ENCODE data around the gene SRD5A1.
"Not testable (repeated sequence)": the region's sequence is repeated elsewhere in the genome, so short reads cannot be mapped to it uniquely, and the experiment has no call there.

The SRD5A1 gene

DNA sequence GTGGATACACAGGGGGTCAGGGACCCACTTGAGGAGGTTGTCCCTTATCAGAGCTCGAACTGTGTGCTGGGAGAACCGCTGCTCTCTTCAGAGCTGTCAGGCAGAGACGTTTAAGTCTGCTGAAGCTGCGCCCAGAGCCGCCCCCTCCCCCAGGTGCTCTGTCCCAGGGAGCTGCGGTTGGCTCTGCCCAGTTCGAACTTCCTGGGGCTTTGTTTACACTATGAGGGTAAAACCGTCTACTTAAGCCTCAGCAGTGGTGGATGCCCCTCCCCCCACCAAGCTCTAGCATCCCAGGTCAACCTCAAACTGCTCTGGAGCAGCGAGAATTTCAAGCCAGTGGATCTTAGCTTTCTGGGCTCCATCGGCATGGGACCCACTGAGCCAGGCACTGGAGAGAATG lies 15.9 kb downstream of the SRD5A1 start:
- DNase-seq, result no peak

DNA sequence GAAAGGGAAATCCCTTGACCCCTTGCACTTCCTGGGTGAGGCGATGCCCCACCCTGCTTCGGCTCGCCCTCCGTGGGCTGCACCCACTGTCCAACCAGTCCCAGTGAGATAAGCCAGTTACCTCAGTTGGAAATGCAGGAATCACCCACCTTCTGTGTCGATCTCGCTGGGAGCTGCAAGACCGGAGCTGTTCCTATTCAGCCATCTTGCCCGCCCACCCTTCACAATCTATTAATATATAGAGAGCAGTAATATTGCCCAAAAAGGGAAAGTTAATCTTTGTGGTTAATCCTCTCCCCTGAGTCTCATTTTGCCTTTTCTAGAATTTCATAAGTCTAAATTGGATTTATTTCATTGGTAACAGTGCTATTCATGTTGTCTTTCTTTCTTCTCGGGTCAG lies 16.4 kb downstream of the SRD5A1 start:
- DNase-seq, result no peak

DNA sequence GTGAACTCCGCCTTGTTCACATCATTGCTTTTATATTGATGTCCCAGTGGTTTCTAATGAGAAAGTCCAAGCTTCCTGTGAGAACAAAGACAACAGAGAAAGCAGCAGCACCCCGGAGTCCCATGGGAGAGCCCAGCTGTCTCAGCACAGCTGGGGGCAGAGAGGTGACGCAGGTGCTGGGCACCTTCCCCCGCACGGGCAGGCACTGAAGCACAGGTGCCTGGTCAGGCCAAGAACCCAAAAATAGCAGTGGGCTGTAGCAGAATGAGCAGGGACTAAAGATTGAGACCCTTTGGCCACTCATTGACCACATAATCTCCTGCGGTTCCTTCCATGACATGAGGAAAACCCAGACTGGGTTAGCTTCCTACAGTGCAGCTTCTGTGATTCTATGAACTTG lies 18.8 kb downstream of the SRD5A1 start:
- DNase-seq, result no peak

DNA sequence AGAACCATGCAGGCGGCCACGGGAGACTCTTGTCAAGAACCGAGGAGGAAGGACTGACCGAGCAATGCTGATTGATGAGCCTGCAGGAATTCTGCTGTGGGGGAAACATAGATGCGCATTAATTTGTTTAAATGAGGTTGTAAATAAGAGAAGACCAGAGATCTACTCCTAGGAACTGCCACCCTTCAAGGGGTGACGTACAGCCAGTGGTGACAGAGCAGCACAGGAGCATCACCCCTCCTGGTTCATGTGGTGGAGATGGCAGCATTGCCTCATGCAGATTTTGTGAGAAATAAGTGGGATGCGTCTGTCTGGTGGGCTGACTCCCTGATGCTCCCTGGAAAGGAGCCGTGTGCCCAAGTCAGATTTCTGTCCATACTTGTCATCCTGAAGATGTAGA lies 22.2 kb downstream of the SRD5A1 start:
- DNase-seq, result no peak

DNA sequence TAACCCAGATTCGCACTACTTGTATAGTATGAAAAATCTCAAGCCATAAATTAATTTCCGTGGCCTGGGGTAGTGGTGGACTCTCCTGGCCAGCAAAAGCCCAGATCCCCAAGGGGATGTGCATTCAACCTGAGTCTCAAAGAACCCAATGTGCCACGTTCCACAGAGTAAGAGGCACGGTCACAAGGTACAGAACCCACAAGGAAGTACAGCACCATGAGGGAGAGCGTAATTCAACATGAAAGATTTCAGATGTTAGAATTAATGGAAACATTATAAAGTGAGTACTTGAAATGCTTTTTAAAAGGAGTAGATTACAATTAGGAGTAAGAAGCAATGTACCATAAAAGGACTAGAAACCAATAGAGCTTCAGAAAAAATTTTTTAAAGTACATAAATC lies 23.4 kb downstream of the SRD5A1 start:
- no peak for DNase-seq

DNA sequence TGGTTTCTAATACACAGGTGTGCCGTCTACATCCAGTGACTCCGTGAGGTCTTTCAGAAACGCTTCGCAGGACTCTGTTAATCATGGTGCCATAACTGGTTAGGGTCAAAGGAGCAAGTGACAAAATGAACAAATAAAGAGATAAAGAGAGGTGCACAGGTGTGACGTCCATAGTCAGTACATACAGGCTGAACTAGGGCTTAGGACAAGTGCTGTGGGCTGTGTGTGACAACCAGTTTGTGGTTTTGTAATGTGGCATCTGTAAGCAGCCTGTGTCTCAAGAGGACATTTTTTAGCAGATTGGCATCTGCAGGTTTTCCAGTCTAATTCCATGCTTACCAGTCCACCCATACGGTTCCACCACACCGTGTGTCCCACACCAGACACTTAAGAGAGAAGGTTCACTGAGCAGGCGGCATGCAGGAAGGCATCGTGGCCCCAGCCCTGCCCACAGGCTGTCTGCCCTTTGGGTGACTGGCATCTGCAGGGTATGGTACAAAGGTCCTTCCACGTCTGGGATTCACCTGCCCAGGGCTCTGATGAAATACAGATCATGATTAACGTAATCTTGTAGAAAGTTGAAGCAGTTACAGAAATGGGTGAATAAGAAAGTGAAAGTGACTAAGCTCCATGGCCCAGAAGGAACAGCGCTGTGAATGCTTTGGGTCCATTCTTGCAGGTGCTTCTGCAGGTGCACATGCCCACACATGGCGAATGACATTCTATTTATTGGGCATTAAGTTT lies 26.9 kb downstream of the SRD5A1 start:
- DNase-seq, result no peak

DNA sequence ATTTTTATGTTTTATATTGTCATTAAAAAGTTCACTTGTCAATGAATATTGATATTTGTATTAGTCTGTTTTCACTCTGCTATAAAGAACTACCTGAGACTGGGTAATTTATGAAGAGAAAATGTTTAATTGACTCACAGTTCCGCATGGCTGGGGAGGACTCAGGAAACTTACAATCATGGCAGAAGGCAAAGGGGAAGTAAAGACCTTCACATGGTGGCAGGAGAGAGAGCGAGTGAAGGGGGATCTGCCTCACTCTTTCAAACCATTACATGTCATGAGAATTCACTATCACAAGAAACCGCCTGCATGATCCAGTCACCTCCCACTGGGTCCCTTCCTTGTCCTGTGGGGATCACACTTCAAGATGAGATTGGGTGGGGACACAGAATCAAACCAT lies 27.4 kb downstream of the SRD5A1 start:
- DNase-seq, result no peak

DNA sequence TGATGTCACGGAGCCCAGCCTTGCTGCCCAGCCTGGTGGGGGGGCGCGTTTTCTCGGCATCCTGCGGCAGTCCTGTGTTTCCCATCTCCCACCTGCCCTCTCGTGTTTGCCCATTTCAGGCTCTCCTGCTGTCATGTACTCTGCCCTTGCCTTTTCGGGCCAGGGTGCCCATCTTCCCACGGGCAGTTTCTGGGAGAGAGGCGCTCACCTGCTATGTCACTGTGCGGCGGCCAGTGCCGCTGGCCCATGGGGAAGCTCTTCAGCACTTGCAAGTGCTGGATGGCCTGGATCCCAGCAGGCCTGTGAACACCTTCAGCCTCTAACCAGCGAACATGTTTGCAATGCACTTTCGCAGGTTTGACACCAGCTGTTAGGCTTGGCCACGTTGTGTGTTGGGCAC lies 33.5 kb downstream of the SRD5A1 start:
- DNase-seq, result no peak

DNA sequence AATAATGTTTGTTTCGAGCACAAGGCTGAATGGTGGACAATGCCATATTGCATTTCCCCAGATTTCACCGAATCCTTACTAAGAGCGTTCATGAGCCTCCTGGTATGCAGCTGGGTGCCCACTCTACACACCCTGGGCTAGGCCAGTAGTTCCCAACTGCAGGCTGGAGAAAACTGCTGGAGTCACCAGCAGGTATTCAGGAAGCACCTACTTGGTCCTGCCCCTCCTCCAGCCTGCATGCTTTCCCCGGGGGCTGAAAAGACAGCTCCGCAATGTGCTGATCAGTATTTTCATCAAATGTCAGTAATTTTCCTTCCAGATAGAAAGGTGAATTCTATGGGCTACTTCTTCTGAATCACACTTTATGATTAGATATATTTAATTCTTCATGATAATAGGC lies 34.4 kb downstream of the SRD5A1 start:
- no peak for DNase-seq

DNA sequence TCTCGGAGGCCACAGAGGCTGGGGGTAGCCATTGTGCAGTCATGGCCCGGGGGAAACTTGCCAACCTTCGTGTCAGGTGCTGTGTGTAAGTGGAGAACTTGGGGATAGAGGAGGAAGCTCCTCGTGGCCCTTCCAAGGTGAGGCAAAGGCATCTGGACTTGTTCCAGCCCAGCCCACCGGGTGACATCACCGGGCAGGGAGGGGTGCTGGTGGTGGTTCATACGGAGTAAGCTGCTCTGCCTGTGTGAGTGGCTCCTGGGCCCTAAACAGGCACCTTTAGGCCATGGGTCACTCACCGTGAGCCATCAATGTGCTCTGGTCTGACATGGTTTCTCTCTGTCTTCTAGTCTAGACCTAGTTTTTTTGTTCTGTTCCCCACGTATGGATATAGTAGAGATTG lies 35.5 kb downstream of the SRD5A1 start:
- DNase-seq, result not testable (repeated sequence)

DNA sequence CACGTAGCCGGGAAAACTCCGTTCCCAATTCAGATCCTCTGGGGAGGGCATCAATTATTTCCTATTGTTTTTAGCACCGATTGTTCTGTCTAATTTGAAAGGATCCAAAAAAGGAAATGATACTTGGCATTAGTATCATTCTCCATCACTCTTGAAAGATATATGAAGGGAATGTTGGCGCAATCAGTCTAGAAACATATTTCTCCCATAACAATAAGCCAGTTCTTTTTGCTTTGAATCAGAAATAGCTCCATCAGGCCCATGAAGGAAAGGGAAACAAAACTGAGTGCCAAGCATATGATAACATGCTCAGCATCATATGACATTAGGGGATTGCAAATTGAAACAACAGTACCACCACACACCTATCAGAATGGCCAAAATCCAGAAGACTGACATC lies 39.8 kb downstream of the SRD5A1 start:
- DNase-seq, result no peak

DNA sequence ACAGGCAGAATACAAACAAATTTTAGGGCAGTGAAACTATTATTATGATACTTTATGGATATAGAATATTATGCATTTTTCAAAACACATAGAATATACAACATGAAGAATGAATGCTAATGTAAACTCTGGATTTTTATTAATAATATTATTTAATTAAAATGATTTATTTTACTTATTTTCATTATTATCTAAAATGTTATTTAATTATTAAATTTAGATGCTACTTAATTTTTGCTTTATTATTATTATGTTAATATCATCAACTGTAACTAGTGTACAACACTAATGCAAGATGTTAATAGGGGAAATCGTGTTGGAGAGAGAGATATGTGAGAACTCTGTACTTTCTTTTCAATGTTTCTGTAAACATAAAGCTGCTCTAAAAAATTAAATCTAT lies 40.7 kb downstream of the SRD5A1 start:
- no peak for DNase-seq

DNA sequence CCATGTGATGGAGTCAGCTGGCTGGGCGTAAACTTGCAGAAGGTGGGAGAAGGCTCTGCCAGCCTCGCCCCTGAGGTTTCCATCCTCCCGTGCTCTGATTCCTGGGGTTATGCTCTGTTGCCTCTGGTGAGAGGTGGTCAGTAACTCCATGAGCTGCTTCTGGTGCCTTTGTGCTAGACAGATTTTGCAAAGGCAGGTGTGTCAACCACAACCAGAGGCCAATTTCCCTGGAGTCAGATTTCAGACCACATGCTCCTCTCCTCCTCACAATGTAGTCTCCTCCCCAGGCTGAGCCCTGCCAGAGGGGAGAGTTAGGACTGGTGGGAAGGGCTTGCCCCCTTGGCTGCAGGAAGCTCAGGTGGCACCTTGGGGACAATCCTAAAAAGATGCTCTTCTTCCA lies 41.2 kb downstream of the SRD5A1 start:
- DNase-seq, result no peak

DNA sequence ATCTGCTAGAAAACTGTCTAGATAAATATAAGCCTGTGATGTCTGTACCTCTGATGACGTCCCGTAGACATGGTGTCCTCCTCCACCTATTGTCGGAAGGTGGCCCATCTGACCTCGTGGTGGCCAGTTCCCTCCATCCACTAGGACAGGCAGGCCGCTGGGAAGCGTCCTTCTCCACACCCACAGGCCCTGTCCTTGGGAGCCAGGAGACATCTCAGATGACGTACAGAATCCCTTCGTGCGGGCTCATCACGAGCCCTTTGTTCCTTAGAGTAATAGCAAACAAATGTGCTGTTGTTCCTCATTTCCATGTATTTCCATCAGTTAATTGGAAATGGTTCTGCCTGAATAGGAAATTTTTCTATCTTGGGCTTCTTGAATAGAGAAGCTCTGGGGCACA lies 41.6 kb downstream of the SRD5A1 start:
- no peak for DNase-seq

DNA sequence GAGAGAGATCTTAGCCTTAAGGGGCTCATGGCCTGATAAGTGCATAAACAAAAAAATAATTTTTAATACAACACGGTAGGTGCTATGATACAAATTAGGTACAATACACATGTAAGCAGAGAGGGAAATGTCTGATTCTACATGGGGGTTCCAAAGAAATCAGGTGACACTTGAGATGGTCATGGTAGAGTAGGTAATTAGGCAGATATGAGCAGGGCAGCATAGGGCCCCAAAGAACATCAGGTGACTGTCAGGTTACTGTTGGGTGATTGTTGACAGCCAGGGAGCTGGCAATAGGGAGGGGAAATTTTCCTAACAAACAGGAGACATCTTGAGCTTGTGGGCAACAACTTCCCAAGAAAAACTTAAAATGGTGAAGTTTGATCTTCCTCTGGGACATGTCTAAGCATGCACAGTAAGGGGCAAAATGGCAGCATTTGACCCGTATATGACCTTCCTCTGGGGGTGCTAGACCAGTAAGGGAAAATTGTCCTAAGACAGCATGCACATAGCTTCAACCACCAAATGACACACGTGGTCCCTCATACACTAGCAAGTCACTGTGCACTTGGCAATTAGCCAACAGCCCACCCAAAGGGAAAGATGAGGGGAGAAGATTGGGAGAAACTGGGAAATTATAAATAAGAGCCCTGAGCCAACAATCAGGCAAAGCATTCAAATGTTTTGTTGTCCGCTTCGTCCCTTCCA lies 42.7 kb downstream of the SRD5A1 start:
- no peak for DNase-seq

DNA sequence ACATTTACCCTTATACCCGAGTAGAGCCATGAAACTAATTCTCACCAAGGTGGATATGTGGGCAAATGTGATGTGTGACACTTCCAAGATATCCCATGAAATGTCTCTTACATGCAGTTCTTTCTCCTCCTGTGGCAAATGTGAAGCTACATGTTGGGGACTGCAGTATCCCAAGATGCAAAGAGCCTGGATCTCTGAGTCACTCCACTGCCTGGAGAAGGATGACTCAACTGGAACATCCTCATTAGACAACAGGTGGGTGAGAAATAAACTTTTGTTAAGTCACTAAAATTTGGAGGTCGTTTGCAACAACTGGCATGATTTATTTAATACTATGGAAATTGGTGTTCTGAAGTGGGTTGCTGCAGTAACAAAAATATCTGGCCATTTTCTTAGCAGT lies 43.5 kb downstream of the SRD5A1 start:
- no peak for DNase-seq

DNA sequence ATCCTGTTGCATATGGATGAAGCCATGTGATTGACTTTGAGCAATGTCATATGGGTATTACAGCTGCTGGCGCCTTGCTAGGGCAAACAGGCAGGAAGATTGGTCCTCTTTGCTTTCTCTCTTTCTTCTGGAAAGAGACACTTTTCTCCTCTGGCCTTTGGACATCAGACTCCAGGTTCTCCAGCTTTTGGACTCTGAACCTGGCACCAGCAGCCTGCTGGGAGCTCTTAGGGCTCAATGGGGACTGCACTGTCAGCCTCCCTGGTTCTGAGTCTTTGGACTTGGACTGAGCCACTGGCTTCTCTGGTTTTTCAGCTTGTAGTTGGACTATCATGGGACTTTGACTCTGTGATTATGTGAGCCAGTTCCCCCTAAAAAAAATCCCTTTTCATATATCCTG lies 45.1 kb downstream of the SRD5A1 start:
- DNase-seq, result no peak

DNA sequence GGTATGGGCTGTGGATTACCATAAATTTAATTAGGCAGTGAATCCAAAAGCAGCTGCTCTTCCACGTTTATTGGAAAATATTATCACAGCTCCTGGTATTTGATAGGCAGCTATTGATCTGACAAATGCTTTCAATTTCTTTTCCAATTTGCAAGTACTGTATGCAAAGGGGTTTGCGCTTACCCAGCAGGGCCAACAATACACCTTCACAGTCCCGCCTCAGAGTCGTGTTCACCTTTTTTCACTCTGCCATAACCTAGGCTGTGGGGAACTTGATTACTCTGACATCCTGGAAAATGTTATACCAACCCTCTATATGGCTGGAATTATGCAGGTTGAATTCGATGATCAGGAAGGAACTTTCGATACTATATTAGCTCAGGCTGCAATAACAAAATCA lies 47.7 kb downstream of the SRD5A1 start:
- DNase-seq, result no peak

DNA sequence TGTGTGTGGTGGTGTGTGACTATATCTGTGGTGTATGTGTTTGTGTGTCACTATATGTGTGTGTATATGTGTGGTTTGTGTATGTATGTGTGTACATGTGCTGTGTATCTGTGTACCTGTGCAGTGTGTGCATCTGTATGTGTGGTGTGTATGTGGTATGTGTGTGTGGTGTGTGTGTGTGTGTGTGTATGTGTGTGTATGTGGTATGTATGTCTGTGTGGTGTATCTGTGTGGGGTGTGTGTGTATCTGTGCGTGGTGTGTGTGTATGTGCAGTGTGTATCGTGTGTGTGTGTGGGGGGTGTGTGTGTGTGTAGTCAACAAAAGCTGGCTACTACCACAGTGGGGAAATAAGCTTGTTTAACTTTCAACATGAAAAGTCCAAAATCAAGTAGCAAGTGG lies 48.4 kb downstream of the SRD5A1 start:
- DNase-seq, result no peak

DNA sequence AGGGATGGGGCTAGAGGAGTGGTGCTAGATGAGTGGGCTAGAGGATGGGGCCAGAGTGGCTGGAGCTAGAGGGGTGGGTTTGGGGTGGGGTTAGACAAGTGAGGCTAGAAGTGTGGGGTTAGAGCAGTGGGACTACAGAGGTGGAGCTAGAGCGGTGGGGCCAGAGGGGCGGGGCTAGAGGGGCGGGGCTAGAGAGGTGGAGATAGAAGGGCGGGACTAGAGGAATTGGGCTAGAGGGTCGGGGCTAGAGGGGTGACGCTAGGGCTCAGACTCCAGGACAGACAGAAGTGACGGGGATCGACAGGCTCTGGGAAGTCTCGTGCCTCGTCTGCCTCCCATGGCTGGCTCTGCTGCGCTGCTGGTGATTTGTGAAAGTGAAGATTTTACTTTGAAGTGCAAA lies 49.0 kb downstream of the SRD5A1 start:
- no peak for DNase-seq

DNA sequence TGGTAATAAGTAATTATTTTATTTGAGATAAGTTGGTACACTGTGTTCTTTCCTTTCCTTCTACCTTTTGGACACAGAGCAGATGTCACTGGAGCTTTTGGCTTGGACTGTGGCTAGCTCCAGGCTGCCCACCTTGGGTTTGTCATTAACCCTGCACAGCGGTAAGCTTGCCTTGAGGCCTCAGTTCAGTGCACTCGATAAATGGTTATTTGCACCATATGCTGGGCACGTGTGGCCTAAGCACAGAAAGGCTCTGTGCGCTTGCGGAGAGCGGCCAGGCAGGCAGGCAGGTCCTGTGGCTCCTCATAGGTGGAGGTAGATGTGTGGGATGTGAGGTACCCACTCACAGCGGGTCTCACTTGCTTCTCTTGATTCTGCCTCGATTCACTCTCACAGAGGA lies 50.0 kb downstream of the SRD5A1 start:
- no peak for DNase-seq

DNA sequence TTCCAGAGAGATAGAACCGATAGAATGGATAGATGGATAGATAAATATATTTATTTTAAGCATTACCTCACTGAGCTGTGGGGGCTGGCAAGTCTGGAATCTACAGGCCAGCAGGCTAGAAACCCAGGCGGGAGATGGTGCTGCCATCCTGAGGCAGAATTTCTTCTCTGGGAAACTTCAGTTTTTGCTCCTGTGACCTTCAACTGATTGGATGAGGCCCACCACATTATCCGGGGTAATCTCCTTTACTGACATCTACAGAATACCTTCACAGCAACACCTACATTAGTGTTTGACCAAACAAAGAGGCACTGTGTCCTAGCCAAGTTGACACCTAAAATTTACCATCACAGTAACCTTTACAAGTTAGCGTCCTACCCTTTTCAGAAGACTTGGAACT lies 50.8 kb downstream of the SRD5A1 start:
- DNase-seq, result no peak

DNA sequence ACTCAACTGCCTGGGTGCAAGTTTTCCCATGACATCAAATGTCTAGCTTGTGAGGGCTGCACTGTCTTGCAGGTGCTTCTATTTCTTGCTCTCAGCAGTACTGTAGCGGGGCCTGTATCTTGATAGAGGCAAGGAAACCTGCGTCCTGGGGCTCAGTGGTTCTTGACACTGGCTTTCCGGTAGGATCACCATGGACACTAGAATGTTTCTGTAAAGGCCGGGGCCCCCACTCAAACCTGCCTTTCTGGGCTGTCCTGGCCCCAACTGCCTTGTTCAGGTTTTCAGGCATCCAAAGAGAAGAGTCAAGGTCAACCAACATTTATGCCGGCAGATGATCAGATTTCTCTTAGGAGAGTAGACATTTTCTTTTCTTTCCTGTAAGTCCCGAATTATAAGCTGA lies 53.3 kb downstream of the SRD5A1 start:
- DNase-seq, result no peak

DNA sequence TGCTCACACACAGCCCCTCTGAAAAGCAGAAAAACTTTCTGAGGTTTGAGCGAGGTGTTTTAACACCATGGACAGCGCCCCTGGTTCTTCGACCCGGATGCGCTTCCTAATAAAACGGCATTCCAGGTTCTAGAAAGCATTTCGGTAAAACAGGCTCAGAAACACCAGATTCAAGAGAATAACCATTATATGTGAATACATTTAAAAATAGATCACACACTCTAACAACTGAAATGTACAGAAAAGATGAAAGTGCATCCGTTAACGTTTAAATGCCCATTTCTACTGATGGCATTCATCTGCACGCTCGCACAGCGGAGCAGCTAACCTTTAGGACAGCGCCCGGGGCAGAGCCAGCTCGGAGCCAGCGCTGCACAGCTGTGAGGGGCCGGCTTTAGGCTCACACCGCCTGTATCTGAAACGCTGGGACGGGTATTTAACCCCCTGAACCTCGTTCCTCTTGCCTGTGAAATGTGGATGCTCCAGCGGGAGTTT lies 53.7 kb downstream of the SRD5A1 start:
- DNase-seq, result no peak

DNA sequence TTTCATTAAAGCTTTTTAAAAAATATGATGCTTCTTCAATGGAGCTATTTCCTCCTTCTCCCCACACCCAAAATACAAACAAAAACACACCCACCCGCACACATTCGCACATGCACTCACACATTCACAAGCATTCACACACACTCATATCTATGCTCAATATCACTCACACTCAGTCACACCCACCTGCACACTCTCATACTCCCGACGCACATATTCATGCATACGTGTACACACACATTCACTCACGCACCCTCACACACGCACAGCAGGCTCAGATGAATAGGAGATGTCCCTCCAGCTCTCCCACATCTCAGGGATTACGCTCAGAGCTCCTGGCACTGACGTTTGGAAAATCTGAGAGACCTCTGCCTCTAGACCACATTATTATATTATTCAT lies 54.3 kb downstream of the SRD5A1 start:
- DNase-seq, result no peak

Data from midbrain (tissue), 1 donor.